Activated CD4-positive, alpha-beta T cell treated with anti-CD3 and anti-CD28 coated beads, Interleukin-2, amount 50 U/mL, for 24 hours (primary cell): ENCODE results near the gene TTLL1.
A peak's percentile ranks its signal among the peaks of the same experiment; 100 is the strongest.
"Not testable (repeated sequence)": the region's sequence is repeated elsewhere in the genome, so short reads cannot be mapped to it uniquely, and the experiment has no call there.

ENCODE experiments used
- DNase-seq, 2 donors: peaks; one replicate each; pipeline ENCODE4 v3.0.0-alpha.2; 2020; ENCODE audit warnings: low read depth in 1 of 2, low spot score in 1 of 2

The TTLL1 gene

DNA sequence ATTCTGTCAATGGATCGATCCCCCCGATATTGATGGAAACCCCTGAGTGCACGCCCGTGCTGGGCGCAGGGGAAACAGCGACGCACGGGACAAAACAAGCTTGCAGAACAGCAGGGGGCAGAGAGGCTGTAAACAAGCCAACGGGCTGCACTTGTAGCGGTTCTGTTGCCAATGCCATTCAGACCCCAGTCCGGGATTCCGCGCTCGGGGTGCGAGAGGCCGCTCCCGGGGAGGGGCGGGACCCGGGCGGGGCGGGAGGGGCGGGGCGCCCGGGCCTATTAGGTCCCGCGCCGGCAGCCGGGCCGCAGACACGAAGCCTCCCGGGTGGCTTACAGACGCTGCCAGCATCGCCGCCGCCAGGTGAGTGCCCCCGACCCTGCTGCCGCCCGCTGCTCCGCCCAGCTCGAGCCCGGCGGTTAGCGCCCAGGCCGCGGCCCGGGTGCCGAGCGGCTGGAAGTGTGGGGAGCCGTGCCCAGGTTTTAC lies 21.3 kb upstream of the TTLL1 start, which contains the start of gene BIK:
BIK (plus strand) TSS at position 307 of the 483 bp plus-strand sequence. CDS start 13,273 bp downstream, outside the sequence.
- DNase-seq, result peak; percentile 13 to 16

DNA sequence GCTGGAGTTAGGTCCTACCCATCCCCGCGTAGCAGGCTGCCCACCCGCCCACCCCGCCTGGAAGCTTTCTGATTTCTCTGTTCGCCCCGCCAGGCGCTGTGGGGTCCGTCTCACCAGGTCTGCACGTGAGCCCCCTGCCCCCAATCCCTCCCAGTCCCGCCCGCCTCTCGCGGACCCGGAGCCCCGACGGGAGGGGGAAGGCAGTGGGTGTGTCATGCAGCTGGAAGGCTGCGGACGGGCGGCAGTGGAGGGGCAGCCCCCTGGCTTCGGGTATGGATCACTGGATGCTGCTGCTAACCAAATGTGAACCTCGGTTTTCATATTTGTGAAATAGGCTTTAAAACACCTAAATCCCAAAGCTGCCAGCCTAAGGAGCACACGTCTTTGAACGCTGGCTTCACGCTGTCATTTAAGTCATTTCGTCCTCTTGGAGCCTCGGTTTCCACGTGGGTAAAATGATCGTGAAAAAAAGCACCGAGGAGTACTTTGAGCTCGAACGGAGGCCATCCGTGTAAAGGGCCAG lies 20.8 kb upstream of the TTLL1 start:
- DNase-seq, result no peak

DNA sequence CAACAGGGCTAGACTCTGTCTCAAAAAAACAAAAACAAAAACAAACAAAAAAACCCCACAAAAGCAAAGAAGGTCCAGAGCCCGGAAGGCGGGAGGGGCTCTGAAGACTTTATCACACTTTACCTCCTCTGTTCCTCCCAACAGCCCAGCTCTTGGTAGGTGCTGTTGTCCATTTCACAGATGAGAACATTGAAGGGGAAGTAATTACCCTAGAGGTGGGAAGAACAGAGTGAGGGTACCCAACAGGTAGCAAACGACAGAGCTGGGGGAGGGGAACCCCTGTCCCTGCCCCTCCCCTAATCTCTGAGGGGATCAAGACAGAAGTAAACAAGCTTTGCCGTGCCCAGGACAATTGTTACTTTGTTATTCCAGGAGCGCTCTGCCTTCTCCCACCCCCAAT lies 20.3 kb upstream of the TTLL1 start:
- no peak for DNase-seq

DNA sequence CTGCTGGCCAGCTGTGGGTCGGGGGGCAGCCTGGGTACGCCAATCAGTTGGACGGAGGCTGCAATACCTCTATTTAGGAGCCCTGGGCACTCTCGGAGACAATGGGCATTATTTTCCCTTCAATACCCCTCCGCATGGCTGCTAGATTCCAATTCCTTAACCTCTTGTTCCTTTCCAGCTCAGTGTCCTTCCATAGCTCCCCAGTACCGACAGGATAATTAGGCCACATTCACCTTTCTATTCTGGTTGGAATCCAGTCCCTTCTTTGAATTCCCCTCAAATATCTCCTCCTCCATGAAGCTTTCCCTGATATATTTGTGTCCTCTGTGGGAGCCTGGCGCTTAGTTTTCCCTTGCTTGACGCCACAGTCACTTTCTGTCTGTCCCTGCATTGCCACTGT lies 17.1 kb upstream of the TTLL1 start:
- no peak for DNase-seq

DNA sequence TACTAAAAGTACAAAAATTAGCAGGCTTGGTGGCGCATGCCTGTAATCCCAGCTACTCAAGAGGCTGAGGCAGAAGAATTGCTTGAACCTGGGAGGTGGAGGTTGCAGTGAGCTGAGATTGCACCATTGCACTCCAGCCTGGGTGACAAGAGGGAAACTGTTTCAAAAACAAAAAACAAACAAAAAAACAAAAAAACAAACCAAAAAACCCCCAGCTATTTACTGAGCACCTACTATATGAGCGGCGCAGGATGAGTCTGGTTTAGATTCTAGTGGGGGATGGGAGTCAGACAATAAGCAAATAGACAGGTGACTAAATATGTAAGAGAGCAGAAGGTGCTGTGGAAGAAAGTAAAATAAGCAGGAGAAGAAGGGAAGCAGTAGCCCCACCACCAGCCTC lies 15.8 kb upstream of the TTLL1 start:
- not testable (repeated sequence) for DNase-seq

DNA sequence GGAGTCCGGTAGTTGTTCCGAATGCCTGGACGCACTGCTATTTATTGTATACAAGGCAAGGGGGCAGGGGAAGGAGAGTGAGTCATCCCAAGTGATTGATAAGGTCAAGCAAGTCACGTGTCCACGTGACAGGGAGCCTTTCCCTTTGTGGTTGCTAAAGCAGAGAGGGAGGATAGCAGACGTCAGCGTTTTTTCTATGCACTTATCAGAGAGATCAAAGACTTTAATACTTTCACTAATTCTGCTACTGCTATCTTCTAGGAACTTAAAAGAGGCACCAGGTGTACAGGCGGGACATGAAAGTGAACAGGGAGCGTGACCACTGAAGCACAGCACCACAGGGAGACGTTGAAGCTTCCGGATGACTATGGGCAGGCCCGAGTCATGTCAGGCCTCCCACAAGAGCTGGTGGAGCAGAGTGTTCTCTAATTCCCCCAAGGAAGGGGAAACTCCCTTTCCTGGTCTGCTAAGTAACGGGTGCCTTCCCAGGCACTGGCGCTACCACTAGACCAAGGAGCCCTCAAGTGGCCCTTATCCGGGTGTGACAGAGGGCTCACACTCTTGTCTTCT lies 14.9 kb upstream of the TTLL1 start:
- not testable (repeated sequence) for DNase-seq

DNA sequence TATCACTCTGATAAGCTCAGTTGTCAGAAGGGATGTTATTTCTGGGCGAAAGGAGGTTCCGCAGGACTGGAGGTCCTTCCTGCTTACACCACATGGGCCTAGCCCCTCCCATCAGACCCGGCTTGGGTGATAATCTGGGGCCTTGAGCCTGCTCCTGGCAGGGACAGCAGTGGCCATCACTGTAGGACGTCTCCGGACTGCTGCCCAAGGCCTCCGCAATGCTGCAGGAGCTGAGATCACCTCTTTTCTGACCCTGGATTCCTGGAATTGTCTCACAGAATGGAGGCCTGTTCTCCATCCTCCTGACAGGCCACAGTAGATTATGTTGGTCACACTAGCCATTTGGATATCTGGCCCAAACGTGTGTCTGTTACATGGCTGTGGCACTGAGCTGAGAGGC lies 12.1 kb upstream of the TTLL1 start:
- DNase-seq, result no peak

DNA sequence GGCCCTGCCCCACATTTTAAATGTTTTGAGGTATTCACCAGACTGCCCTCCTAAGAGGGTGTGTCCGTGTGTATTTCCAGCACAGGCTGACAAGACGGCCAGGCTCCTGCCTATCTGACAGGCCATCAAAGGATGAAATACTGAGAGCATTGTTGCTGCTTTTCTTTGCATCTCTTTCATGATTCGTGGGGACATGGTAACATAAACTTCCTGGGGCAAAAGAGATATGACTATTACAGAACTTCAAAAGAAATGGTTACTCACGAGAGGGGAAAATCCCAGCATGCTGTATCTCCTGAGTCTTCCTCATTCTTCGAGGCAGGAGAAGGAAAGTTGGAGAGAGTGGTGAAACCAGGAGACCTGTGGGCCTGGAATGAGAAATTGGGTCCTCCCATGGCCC lies 11.0 kb upstream of the TTLL1 start:
- DNase-seq, result no peak

DNA sequence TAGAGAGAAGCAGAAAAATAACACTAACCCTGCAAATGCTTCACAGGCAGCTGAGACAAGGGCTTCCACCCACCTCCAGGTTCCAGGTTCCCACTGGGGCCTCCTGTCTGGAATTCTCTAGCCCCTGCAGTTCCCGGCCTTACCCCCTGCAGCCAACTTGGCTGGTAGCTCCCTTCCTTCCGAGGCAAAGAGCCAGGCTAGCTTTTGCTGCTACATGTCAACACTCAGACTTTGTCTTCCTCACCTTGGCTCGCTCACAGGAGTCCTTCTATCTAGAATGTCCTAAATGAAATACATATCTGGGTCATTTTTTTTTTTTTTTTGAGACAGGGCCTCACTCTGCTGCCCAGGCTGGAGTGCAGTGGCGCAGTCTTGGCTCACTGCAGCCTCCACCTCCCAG lies 9.9 kb upstream of the TTLL1 start:
- DNase-seq, result no peak

DNA sequence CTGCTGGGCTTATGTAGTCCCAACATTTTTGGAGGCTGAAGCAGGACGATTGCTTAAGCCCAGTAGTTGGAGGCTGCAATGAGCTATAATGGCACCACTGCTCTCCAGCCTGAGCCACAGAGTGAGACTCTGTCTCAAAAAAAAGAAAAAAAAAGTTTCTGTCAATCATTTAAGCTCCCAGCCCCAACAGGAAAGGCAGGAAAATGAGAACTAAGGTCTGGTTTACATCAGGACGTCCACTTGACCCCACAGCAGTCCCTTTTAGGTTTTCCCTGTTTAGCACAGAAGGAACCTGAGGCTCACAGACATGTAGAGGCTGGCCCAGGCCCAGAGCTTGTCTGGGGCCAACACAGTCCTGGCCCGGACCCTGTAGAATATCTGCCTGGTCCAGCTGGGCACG lies 9.2 kb upstream of the TTLL1 start:
- DNase-seq, result no peak

DNA sequence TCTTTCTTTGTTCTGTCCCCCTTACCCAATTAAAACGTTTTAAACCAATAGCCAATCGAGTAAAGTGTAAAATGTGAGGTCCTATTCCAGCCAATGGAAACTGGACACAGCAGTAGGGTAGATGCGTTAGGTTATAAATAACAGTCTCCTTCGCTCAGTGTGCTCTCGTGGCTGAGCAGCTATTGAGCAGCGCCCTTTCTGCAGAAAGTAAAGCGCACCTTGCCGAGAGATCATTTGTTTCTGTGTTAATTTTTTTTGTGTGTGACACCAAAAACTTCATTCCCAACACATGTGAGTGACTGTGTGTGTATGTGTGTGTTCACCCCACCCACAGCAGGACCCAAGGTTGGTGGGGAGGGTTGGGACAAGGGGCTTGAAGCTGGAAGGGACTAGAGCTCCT lies 7.2 kb upstream of the TTLL1 start:
- DNase-seq, result no peak

DNA sequence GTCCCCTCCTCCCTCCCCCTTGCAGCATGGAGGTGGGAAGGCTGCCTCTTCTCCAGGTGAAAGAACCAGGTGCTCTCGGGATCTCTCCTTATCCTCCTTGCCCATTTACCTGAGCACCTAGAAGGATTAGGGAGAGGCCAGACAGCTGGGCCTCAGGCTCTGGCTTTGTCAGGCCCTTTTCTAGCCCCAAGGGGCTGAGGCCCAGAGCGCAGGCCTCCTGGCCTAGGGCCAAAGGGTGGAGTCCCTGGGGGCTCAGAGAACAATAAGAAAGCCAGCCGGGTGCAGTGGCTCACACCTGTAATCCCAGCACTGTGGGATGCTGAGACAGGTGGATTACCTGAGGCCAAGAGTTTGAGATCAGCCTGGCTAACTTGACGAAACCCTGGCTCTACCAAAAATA lies 5.4 kb upstream of the TTLL1 start:
- DNase-seq, result no peak

DNA sequence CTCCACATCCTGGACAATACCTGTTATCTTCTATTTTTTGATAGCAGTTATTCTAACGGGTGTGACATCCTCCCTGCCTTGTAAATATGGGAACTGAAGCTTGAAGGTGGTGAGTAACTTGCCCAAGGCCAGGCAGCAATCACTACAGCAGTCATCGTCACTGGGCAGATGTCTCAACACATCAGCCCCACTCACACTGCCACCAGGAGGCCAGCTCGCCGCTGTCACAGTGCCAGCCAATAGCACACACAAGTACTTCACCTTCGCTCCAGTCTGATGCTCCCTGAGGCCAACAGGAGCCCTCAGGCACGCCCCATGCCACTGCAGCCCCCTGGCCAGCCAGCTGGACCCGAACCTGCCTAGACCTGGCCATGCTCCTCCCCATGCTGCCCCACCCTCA lies 4.9 kb upstream of the TTLL1 start:
- DNase-seq, result no peak

DNA sequence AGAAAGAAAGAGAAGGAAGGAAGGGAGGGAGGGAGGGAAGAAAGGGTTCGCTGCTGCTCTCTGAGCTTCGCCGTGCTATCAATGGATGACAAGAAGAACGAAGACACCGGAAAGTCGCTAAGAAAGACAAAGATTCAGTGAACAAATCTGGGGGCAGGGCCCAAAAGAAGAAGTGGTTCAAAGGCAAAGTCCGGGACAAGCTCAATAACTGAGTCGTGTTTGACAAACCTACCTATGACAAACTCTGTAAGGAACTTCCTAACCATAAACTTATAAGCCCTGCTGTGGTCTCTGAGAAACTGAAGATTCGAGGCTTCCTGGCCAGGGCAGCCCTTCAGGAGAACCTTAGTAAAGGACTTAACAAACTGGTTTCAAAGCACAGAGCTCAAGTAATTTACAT lies 2.9 kb upstream of the TTLL1 start:
- no peak for DNase-seq

DNA sequence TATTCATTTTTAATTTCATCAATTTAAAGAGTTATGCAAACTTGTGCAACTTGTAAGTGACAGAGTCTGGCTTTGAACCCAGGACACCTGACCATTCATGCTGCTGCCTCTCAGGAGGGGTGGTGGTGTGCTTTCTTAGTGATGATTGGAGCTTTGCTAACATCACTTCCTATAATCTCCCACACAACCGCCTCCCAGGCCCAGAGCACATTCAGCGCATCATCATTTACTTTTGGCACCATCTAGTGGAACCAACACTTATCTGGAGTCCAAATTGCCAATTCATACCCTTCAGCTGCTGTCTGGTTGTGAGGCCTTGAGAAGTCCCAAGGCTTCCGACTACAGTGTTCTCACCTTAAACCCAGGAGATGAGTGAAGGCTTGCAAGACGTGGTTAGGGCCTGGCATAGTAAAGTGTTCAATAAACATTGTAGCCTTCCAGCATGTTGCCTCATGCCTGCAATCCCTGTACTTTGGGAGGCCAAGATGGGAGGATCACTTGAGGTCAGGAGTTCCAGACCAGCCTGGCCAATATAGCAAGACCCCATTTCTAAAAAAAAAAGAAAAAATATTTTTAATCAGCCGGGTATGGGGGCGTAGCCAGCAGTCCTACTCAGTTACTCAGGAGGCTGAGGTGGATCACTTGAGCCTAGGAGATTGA lies 1.1 kb upstream of the TTLL1 start:
- DNase-seq, result peak in 1 of 2 donors; percentile 45

DNA sequence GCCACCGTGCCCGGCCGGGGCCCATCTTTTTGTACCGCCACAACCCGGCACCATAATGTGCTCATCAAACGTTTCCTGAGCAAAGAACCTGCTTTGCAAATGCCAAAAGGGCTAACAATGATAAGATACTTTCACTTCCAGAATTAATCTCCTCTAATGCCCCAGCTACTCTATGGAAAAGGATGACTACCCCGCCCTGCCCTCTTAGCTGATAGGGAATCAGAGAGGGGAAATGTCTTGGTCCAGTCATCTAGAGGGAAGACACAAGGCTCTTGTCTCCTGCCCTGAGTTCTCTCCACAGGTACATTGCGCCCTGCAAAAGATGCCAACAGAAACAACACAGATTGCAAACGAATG lies 586 bp downstream of the TTLL1 start:
- no peak for DNase-seq

DNA sequence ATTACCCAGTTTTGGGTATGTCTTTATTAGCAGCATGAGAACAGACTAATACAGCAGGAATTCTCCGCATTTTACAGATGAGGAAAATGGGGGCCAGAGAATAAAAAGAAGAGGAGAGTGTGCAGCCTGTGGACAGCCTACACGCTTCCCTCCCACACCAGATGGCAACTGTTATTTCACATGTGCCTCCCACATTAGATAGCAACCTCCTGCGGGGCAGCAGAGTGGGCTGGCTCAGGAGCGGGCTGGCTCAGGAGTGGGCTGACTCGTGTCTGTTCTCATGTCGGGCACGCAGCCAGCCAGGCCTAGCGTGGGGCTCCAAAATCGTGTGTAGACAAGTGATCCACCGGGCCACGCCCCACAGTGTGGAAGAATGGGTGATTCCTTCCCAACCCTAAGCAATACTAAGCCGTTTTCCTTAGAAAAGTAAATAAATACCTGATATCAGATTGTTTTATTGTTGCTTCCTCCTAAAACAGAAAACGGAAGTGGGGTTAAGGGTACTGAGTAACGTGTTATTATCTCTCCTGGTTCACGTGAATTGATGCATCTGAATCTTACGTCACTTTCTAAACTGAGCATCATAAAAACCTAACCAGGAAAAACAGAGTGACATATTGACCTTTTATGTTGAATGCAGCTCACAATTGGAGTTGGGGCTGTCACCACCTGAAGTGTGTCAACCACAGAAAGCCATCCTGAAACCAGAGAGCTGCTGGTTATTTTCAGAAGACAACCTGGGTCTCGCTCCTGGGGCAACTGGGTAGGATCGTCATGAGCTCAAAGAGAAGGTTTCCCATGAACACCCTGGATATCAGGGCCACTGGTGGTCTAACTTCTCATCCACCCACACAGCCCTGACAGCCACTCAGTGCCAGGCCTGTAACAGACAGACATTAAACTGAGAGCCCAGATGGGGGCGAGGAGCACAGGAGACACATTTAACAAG lies 3.3 kb downstream of the TTLL1 start:
- no peak for DNase-seq

DNA sequence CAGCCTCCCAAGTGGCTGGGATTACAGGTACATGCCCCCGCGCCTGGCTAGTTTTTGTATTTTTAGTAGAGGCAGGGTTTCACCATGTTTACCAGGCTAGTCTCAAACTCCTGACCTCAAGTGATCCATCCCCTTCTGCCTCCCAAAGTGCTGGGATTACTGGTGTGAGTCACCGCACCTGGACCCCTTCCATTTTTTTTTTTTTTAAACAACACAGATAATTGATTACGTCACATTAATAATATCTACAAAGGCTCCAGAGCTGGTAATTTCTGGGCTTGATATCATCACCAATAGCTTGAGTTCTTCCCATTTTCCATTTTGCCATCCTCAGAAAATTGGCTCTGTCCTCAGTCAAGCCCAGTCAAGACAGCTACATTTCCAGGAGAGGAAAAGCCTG lies 7.2 kb downstream of the TTLL1 start:
- no peak for DNase-seq

DNA sequence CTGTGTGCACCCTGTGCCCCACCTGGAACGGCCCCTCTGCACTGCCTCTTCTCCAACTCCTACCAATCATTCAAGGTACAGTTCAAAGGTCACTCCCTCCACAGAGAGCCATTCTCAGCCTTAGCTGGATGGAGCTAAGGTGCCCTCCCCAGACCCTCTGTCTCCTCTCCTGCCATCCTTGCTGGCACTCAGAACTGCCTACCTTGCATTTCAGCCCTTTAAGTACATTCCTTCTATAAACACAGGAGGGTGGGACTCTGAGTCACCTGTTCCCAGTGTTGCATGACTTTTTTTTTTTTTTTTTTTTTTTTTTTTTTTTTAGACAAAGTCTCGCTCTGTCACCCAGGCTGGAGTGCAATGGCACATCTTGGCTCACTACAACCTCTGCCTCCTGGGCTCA lies 8.6 kb downstream of the TTLL1 start:
- no peak for DNase-seq

DNA sequence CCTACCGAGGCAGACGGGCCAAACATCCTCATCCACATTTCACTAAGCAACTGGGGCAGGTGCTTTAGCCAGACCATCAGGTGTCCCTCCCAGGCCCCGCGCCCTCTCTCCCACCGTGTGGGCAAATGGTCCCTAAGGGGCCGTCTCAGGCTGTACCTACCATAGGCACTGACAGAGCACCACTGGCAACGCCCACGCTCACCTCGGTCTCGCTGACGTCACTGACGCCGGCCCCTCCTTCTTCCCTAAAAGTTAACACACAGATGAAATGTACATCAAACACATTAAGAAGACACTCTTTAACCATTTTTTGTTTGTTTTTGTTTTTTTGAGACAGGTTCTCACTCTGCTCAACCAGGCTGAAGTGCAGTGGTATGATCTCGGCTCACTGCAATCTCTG lies 9.4 kb downstream of the TTLL1 start:
- no peak for DNase-seq

DNA sequence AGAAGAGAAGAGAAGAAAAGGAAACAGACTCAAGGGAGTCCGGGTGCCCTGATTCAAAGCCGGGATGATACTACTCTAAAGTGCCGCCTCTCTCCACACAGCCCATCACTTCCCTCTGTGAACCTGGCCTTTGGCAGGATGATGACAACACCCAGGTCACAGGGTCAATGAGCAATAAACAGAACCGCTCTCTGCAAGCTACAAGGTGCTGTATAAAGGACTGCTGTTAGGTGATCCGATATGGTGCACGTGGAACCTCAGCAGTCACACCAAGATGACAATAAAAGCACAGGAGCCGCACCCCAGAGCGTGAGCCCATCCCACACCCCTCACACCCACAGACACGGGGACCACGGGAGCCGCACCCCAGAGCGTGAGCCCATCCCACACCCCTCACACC lies 10.7 kb downstream of the TTLL1 start:
- DNase-seq, result no peak
